22Rv1 (cell line): ENCODE results near the gene WFDC8.

Experiments
- H3K27ac ChIP-seq: fragments of 450-650 bp; 2 replicates; pipeline ENCODE4 v1.5.1; 2017
- ZFX ChIP-seq: fragments of 450-650 bp; IDR thresholded peaks from 2 replicates; pipeline ENCODE4 v1.6.1; 2017; ENCODE audit warnings: antibody characterized with exemption, borderline replicate concordance
- TF ChIP-seq, protein P1 (sequence below): fragments of 450-650 bp; IDR thresholded peaks from 2 replicates; pipeline ENCODE4 v1.5.1; 2017; ENCODE audit warnings: mild to moderate bottlenecking

Gene WFDC8

DNA sequence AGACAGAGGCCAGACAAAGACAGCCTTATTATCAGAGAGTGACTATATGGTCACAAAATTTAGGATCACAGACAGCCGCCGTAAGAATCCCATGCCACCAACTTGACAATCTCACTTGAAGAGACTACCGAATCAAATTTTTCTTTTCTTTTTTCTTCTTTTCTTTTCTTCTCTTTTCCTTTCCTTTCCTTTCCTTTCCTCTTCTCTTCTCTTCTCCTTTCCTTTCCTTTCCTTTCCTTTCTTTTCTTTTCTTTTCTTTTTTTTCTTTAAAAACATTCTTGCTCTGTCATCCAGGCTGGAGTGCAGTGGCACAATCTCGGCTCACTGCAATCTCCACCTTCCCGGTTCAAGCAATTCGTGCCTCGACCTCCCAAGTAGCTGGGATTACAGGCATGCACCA is 30.7 kb downstream of the WFDC8 start:
- no peak overlapping the region for H3K27ac ChIP-seq
- TF ChIP-seq, protein P1, sequence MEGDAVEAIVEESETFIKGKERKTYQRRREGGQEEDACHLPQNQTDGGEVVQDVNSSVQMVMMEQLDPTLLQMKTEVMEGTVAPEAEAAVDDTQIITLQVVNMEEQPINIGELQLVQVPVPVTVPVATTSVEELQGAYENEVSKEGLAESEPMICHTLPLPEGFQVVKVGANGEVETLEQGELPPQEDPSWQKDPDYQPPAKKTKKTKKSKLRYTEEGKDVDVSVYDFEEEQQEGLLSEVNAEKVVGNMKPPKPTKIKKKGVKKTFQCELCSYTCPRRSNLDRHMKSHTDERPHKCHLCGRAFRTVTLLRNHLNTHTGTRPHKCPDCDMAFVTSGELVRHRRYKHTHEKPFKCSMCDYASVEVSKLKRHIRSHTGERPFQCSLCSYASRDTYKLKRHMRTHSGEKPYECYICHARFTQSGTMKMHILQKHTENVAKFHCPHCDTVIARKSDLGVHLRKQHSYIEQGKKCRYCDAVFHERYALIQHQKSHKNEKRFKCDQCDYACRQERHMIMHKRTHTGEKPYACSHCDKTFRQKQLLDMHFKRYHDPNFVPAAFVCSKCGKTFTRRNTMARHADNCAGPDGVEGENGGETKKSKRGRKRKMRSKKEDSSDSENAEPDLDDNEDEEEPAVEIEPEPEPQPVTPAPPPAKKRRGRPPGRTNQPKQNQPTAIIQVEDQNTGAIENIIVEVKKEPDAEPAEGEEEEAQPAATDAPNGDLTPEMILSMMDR: no peak
- no peak for TF ChIP-seq ZFX

DNA sequence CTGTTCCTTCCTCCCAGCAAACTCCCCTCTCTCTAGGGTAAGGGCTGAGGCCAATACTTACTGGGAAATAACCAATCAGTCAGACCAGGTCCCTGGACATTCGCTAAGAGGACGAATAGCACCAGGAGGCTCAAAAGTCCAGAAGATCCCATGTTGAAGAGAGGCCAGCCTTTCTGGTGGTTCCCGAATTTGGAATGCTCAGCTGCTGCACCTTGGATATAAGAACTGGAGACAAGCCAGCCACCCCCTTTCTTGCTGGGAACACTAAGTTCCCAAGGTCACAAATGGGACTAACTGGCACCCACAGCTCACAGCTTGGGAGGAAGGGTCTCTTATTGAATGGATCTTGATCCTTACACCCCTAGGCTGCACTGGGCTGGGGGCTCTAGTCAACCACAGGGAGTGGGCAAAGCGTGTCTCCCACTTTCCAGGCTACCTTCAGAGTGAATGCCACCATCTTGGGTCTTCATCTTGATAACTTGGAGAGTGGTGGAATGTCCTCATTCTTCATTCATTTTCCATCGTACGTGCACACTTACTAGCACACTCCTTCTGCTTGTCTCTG is 31.8 kb downstream of the WFDC8 start, which contains the start of gene EPPIN:
EPPIN (minus strand) TSS at position 196 of the 565 bp plus-strand sequence; CDS start at position 152, 44 bp downstream.
- TF ChIP-seq, protein P1: no peak
- no peak for TF ChIP-seq ZFX
- H3K27ac ChIP-seq: no peak within 1 kb of the TSS

DNA sequence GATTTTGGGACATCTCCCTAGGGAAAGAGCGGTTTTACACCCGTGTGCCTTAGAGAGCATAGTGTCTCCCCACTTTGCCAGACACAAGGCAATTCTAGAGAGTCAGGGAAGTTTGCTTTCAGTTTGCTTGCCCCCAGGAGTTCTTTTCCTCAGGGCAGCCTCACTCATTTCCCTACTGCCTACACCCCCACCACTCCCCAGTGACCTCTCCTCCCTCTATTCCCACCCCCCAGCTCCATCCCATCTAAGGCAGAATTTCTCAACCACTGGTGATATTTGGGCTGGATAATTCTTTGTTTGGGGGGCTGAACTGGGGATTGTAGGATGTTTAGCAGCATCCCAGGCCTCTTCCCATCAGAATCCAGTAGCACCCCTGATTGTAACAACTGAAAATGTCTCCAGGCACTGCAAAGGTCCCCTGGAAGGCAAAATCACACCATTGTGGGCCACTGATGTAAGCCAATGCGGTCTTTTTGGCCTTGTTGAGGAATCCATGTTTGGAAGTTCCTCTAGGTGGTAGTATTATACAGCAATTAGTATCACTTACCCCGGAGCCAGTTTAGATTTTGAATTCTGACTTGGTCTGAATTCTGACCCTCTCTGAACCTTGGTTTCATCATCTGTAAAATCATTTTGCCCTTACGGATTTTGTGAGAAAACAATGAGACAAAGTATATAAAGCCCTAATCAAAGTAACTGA is 33.2 kb downstream of the WFDC8 start:
- H3K27ac ChIP-seq: no peak overlapping the region
- TF ChIP-seq, protein P1: peak; percentile 31
- TF ChIP-seq ZFX: no peak

DNA sequence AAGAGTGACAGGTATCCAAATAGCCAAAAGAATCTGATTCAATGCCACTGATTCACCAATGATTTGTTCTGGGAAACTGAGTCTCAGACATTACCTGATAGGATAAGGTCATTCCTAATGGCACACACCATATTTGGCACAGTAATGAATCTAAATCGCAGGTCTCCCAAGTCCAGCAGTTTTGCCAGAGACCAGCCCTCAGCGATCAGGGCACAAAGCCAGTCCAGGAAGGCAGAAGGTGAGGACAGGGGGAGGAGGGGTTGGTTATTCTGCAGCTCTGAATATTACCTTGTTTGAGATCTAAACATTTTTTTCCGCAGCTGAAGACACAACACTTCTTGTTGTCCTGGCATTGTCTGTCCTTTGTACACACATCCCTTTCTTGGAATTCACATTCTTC is 33.7 kb downstream of the WFDC8 start:
- H3K27ac ChIP-seq: no peak overlapping the region
- no peak for TF ChIP-seq ZFX
- TF ChIP-seq, protein P1: no peak

DNA sequence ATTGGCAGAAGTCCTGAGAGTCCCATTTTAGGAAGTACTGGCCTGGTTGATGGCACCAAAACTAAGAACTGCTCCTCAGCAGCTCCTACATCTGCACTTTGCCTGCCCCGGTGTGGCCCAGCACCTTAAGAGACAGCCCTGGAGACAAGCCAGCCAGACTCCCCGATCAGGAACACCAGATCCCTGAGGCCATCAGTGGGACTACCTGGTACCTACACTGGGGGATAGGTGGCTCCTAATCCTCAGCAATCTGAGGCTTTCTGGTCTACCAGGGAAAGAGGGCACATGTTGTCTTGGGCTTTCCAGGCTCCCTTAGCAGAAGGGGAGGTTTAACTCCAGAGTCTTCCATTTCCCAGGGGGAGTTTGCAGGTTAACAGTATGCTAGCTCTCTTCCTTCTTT is 39.7 kb downstream of the WFDC8 start, which contains the start of gene WFDC6:
WFDC6 (minus strand) TSS at position 101 of the 400 bp plus-strand sequence; CDS start at position 26, 75 bp downstream.
- TF ChIP-seq, protein P1: no peak
- TF ChIP-seq ZFX: no peak
- H3K27ac ChIP-seq: no peak within 1 kb of the TSS

DNA sequence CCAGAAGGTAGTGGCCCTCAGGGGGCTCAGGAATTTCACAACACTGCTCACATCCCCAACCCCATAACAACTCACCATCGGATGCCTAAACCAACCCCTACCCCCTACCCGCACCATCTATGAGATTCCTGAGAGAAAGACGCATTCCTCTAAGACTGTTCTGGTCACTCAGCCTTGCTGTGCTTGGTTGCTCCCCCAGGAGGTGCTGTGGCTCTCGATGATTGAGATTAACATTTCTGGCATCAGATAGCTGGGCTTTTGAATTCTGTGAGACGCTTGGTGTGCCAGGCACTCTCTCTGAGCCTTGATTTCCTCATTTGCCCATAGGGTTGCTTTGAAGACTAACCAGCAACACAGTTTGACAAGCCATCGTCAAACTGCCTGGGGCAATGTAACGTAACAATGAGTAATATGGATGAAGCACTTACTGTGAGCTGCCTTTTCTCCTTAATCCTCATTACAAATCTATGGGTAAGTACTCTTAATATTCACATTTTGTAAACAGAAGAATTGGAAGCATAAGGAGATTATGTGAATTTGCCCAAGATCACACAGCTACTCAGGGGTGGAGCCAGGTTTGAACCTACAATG is 40.8 kb downstream of the WFDC8 start:
- H3K27ac ChIP-seq: no peak overlapping the region
- no peak for TF ChIP-seq ZFX
- TF ChIP-seq, protein P1: peak; percentile 20

DNA sequence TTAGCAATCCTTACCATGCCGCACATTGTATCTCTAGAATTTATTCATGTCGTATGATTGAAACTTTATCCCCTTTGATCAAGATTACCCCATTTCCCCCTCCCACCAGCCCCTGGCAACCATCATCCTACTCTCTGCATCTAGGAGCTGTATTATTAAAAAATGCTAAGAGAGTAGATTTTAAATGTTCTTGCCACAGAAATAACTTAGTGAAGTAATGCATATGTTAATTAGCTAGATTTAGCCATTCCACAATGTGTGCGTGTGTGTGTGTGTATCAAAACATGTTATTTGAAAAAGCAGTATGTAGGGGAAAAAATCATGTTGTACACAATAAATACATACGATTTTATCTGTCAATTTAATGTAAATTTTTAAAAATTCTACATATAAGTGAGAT is 51.8 kb downstream of the WFDC8 start:
- no peak for TF ChIP-seq ZFX
- TF ChIP-seq, protein P1: no peak
- no peak overlapping the region for H3K27ac ChIP-seq
